GM13977 (cell line): ENCODE measurements around the gene LAMA1.
"Not testable (repeated sequence)": the region's sequence is repeated elsewhere in the genome, so short reads cannot be mapped to it uniquely, and the experiment has no call there.

Source experiments
- DNase-seq: peaks from one replicate; pipeline ENCODE4 v3.0.0; 2012; ENCODE audit warnings: low spot score
- in situ Hi-C: fragments of 300-500 bp; cut with MboI; formaldehyde crosslinking; loops from one replicate; pipeline ENCODE4 v1.12.0; 2022; ENCODE audit warnings: low sequenced_read_pairs, low pct_unique_long_range_greater_than_20kb, mixed read lengths, inconsistent platforms; ENCODE audit not compliant: unreplicated experiment
- TF ChIP-seq, protein P1 (sequence below): IDR thresholded peaks from 2 replicates; pipeline ENCODE4 v1.5.1; 2012; ENCODE audit warnings: mild to moderate bottlenecking, control low read depth; ENCODE audit not compliant: insufficient read depth; ENCODE audit errors: extremely low read depth, missing control alignments

The LAMA1 gene

DNA sequence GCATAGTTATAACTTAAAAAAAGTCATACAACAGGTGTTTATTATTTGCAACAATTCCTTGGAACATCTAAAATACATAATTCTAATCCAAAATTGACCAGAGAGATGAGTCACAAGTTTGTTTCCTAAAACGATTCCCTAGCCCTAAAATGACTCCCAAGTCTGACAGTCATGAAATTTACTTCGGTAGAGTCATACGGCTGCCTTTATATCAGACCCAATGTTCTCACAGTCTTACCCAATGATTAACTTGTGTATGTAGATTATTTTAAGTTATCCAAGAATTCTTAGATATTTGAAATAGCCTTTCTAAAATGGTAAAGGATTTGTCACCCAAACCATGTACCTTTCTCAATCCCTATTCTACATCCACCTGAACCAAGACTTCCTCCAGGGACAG is 174.9 kb downstream of the LAMA1 start:
- DNase-seq, result no peak
- in situ Hi-C loops, result no loop called here
- TF ChIP-seq, protein P1, sequence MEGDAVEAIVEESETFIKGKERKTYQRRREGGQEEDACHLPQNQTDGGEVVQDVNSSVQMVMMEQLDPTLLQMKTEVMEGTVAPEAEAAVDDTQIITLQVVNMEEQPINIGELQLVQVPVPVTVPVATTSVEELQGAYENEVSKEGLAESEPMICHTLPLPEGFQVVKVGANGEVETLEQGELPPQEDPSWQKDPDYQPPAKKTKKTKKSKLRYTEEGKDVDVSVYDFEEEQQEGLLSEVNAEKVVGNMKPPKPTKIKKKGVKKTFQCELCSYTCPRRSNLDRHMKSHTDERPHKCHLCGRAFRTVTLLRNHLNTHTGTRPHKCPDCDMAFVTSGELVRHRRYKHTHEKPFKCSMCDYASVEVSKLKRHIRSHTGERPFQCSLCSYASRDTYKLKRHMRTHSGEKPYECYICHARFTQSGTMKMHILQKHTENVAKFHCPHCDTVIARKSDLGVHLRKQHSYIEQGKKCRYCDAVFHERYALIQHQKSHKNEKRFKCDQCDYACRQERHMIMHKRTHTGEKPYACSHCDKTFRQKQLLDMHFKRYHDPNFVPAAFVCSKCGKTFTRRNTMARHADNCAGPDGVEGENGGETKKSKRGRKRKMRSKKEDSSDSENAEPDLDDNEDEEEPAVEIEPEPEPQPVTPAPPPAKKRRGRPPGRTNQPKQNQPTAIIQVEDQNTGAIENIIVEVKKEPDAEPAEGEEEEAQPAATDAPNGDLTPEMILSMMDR, result no peak

GRCh38 chr18:6941996-6942395 is 175.6 kb downstream of the LAMA1 start:
- TF ChIP-seq, protein P1, result no peak
- DNase-seq, result no peak
- in situ Hi-C loops, result no loop called here

DNA sequence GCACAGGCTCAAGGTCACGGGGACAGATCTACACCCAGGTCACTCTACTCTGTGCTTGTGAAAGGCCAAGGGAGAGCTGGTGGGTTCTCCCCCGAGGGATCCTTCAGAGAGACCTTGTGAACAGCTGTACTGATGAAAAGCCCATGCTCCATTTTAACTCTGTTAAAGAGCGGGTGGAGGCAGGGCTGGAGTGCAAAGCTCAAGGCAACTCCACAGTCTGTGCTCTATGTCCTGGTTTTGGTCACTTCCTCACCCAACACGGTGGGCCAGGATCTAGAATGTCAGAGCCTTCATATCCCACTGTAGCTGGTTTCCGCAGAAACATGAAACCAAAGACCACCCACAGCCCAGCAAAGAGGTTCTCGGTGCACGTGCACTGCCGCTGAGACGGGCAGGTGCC is 177.1 kb downstream of the LAMA1 start:
- in situ Hi-C loops, result no loop called here
- DNase-seq, result no peak
- TF ChIP-seq, protein P1, result no peak

DNA sequence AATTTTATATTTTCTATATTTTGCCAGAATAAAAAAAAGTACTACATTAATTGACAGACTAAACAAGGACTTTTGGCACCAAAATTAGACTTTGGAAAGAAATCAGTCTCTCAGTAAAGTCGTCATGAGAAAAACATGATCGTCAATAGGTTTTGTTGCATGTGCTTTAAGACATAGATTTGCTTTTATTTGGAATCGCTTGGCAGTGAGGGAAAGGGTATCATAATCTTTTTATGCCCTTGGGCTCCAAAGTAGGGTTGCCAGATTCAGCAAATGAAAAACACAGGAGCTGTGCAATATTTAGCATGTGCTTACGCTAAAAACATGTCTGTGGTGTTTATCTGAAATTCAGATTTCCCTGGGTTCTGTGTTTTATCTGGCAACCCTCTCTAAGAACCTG is 177.6 kb downstream of the LAMA1 start:
- in situ Hi-C loops, result no loop called here

GRCh38 chr18:6938403-6938802 is 179.2 kb downstream of the LAMA1 start:
- DNase-seq, in situ Hi-C loops: not testable (repeated sequence)

More for the DNA sequence above, 177.6 kb downstream of the LAMA1 start:
- TF ChIP-seq, protein P1, result no peak
- no peak for DNase-seq

- DNase-seq, result no peak
- TF ChIP-seq, protein P1, result no peak
- in situ Hi-C loops, result no loop called here
Measured at GRCh38 chr18:6938003-6938402, 179.6 kb downstream of the LAMA1 start.

- TF ChIP-seq, protein P1, result no peak
- in situ Hi-C loops, result no loop called here
- no peak for DNase-seq
Measured at GRCh38 chr18:6934859-6935258, 182.7 kb downstream of the LAMA1 start.
